Activated naive CD8-positive, alpha-beta T cell (primary cell): ENCODE results near the gene ANO6.
A peak's percentile ranks its signal among the peaks of the same experiment; 100 is the strongest.

Experiments used
- H3K27ac Mint-ChIP-seq: one replicate; pipeline ENCODE4 v1.8.0; 2021; ENCODE audit warnings: mixed read lengths
- H3K27me3 Mint-ChIP-seq: one replicate; pipeline ENCODE4 v1.8.0; 2021; ENCODE audit warnings: mixed read lengths
- H3K36me3 Mint-ChIP-seq: one replicate; pipeline ENCODE4 v1.8.0; 2021; ENCODE audit warnings: mixed read lengths
- H3K4me1 Mint-ChIP-seq: one replicate; pipeline ENCODE4 v1.8.0; 2021; ENCODE audit warnings: low read depth, mixed read lengths
- H3K4me3 Mint-ChIP-seq: one replicate; pipeline ENCODE4 v1.8.0; 2021; ENCODE audit warnings: mild to moderate bottlenecking, mixed read lengths
- H3K9me3 Mint-ChIP-seq: one replicate; pipeline ENCODE4 v1.8.0; 2021; ENCODE audit warnings: low read depth, mixed read lengths

ANO6 gene

GRCh38 chr12:45292486-45293195 lies 76.7 kb downstream of the ANO6 start:
- H3K4me3 Mint-ChIP-seq = no peak overlapping the region
- no peaks in the 10 kb centered on the region for H3K27me3 Mint-ChIP-seq
- peaks cover 5% of the 10 kb centered on the region for H3K4me1 Mint-ChIP-seq

GRCh38 chr12:45294906-45295305 lies 79.0 kb downstream of the ANO6 start:
- Mint-ChIP-seq H3K36me3 (peaks cover 9% of the 10 kb centered on the region), H3K4me1 (peaks cover 5% of the 10 kb centered on the region), H3K4me3 (no peak overlapping the region), H3K27ac (no peak overlapping the region), H3K9me3 (no peaks in the 10 kb centered on the region), H3K27me3 (no peaks in the 10 kb centered on the region)

More at GRCh38 chr12:45292486-45293195, 76.7 kb downstream of the ANO6 start:
- H3K27ac Mint-ChIP-seq = no peak overlapping the region
- no peaks in the 10 kb centered on the region for H3K9me3 Mint-ChIP-seq
- peaks cover 9% of the 10 kb centered on the region for H3K36me3 Mint-ChIP-seq

GRCh38 chr12:45296046-45296586 lies 80.2 kb downstream of the ANO6 start:
- no peaks in the 10 kb centered on the region for H3K27me3 Mint-ChIP-seq
- peaks cover 2% of the 10 kb centered on the region for H3K4me1 Mint-ChIP-seq
- no peak overlapping the region for H3K27ac Mint-ChIP-seq
- H3K9me3 Mint-ChIP-seq = no peaks in the 10 kb centered on the region
- peaks cover 6% of the 10 kb centered on the region for H3K36me3 Mint-ChIP-seq
- H3K4me3 Mint-ChIP-seq = no peak overlapping the region

GRCh38 chr12:45298047-45298446 lies 82.2 kb downstream of the ANO6 start:
- H3K4me3 Mint-ChIP-seq = no peak overlapping the region
- no peaks in the 10 kb centered on the region for H3K27me3 Mint-ChIP-seq
- H3K9me3 Mint-ChIP-seq = no peaks in the 10 kb centered on the region
- H3K36me3 Mint-ChIP-seq = peaks cover 8% of the 10 kb centered on the region
- no peaks in the 10 kb centered on the region for H3K4me1 Mint-ChIP-seq
- H3K27ac Mint-ChIP-seq = no peak overlapping the region

- Mint-ChIP-seq H3K9me3 (no peaks in the 10 kb centered on the region), H3K27ac (no peak overlapping the region), H3K36me3 (peaks cover 9% of the 10 kb centered on the region), H3K4me3 (no peak overlapping the region), H3K27me3 (no peaks in the 10 kb centered on the region), H3K4me1 (no peaks in the 10 kb centered on the region)
These were observed 83.1 kb downstream of the ANO6 start for GRCh38 chr12:45298721-45299692.

- H3K4me1 Mint-ChIP-seq = no peaks in the 10 kb centered on the region
- H3K27ac Mint-ChIP-seq = no peak overlapping the region
These were observed 86.9 kb downstream of the ANO6 start for GRCh38 chr12:45302621-45303369.

GRCh38 chr12:45303945-45304344 lies 88.0 kb downstream of the ANO6 start:
- Mint-ChIP-seq H3K27me3 (no peaks in the 10 kb centered on the region), H3K9me3 (no peaks in the 10 kb centered on the region), H3K4me3 (no peak overlapping the region), H3K4me1 (no peaks in the 10 kb centered on the region), H3K36me3 (peaks cover 24% of the 10 kb centered on the region), H3K27ac (peak overlapping the region; percentile 52)

More at GRCh38 chr12:45302621-45303369, 86.9 kb downstream of the ANO6 start:
- no peaks in the 10 kb centered on the region for H3K27me3 Mint-ChIP-seq
- H3K9me3 Mint-ChIP-seq = no peaks in the 10 kb centered on the region
- H3K4me3 Mint-ChIP-seq = no peak overlapping the region
- peaks cover 24% of the 10 kb centered on the region for H3K36me3 Mint-ChIP-seq

GRCh38 chr12:45304514-45305178 lies 88.8 kb downstream of the ANO6 start:
- no peak overlapping the region for H3K4me3 Mint-ChIP-seq
- no peaks in the 10 kb centered on the region for H3K27me3 Mint-ChIP-seq
- no peak overlapping the region for H3K27ac Mint-ChIP-seq
- no peaks in the 10 kb centered on the region for H3K4me1 Mint-ChIP-seq
- peaks cover 24% of the 10 kb centered on the region for H3K36me3 Mint-ChIP-seq
- no peaks in the 10 kb centered on the region for H3K9me3 Mint-ChIP-seq

GRCh38 chr12:45305907-45306306 lies 90.0 kb downstream of the ANO6 start:
- no peaks in the 10 kb centered on the region for H3K4me1 Mint-ChIP-seq
- H3K9me3 Mint-ChIP-seq = no peaks in the 10 kb centered on the region
- peaks cover 22% of the 10 kb centered on the region for H3K36me3 Mint-ChIP-seq
- H3K27ac Mint-ChIP-seq = no peak overlapping the region
- no peak overlapping the region for H3K4me3 Mint-ChIP-seq
- no peaks in the 10 kb centered on the region for H3K27me3 Mint-ChIP-seq

- peaks cover 10% of the 10 kb centered on the region for H3K36me3 Mint-ChIP-seq
- H3K4me3 Mint-ChIP-seq = no peak overlapping the region
- peaks cover 4% of the 10 kb centered on the region for H3K9me3 Mint-ChIP-seq
- H3K4me1 Mint-ChIP-seq = peaks cover 1% of the 10 kb centered on the region
- no peak overlapping the region for H3K27ac Mint-ChIP-seq
- no peaks in the 10 kb centered on the region for H3K27me3 Mint-ChIP-seq
These were observed 94.1 kb downstream of the ANO6 start for GRCh38 chr12:45309836-45310626.

GRCh38 chr12:45310627-45310968 lies 94.7 kb downstream of the ANO6 start:
- H3K36me3 Mint-ChIP-seq = peaks cover 10% of the 10 kb centered on the region

GRCh38 chr12:45312012-45312411 lies 96.1 kb downstream of the ANO6 start:
- Mint-ChIP-seq H3K27me3 (no peaks in the 10 kb centered on the region), H3K27ac (no peak overlapping the region), H3K9me3 (peaks cover 4% of the 10 kb centered on the region)

More at GRCh38 chr12:45310627-45310968, 94.7 kb downstream of the ANO6 start:
- no peaks in the 10 kb centered on the region for H3K27me3 Mint-ChIP-seq
- no peak overlapping the region for H3K27ac Mint-ChIP-seq
- H3K9me3 Mint-ChIP-seq = peaks cover 4% of the 10 kb centered on the region
- no peak overlapping the region for H3K4me3 Mint-ChIP-seq
- peaks cover 1% of the 10 kb centered on the region for H3K4me1 Mint-ChIP-seq

GRCh38 chr12:45314770-45315169 lies 98.9 kb downstream of the ANO6 start:
- no peak overlapping the region for H3K27ac Mint-ChIP-seq
- H3K4me3 Mint-ChIP-seq = no peak overlapping the region
- peaks cover 4% of the 10 kb centered on the region for H3K9me3 Mint-ChIP-seq
- no peaks in the 10 kb centered on the region for H3K27me3 Mint-ChIP-seq
- peaks cover 1% of the 10 kb centered on the region for H3K4me1 Mint-ChIP-seq
- H3K36me3 Mint-ChIP-seq = peaks cover 12% of the 10 kb centered on the region

More at GRCh38 chr12:45312012-45312411, 96.1 kb downstream of the ANO6 start:
- Mint-ChIP-seq H3K4me3 (no peak overlapping the region), H3K4me1 (peaks cover 1% of the 10 kb centered on the region), H3K36me3 (peaks cover 12% of the 10 kb centered on the region)
